ENCODE data around the gene WBP2.
"Not testable (repeated sequence)": the region's sequence is repeated elsewhere in the genome, so short reads cannot be mapped to it uniquely, and the experiment has no call there.

The WBP2 gene

DNA sequence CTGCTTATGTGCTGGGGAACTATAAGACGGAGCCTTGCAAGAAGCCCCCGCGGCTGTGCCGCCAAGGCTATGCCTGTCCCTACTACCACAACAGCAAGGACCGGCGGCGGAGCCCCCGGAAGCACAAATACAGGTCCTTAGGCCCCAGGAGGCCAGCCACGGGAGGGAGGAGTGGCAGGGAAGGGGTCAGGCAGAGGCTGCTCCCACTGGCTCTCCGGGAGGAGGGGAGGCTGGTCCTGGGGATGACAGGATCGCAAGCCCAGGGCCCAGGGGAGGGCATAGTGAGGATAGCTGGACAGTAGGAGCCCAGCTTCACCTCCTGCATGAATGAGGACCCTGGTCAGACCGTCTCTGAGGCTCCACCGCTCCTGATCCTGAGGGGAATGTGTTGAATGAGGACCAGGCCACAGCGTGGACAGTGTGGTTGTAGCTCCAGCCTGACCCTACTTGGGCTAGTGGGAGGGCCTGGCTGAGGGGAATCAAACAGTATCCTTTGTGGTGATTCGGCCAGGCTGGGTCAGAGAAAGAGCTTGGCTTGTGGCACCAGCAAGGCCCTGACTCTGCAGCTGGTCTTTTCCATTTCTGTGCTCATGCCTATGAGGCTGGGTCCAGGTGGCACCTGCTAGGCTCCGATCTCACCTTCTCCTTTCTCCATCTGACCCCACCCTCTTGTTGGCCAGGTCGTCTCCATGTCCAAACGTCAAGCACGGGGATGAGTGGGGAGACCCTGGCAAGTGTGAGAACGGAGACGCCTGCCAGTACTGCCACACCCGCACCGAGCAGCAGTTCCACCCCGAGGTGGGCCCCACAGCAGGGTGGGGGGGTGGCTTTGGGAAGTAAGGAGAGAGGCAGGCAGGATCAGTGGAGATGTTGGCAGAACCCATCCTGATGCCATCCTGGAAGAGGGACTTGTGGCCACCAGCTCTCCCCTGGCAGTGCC is 41.8 kb downstream of the WBP2 start:
- peak; percentile 32 for DNase-seq (ENCODE audit: low spot score)

DNA sequence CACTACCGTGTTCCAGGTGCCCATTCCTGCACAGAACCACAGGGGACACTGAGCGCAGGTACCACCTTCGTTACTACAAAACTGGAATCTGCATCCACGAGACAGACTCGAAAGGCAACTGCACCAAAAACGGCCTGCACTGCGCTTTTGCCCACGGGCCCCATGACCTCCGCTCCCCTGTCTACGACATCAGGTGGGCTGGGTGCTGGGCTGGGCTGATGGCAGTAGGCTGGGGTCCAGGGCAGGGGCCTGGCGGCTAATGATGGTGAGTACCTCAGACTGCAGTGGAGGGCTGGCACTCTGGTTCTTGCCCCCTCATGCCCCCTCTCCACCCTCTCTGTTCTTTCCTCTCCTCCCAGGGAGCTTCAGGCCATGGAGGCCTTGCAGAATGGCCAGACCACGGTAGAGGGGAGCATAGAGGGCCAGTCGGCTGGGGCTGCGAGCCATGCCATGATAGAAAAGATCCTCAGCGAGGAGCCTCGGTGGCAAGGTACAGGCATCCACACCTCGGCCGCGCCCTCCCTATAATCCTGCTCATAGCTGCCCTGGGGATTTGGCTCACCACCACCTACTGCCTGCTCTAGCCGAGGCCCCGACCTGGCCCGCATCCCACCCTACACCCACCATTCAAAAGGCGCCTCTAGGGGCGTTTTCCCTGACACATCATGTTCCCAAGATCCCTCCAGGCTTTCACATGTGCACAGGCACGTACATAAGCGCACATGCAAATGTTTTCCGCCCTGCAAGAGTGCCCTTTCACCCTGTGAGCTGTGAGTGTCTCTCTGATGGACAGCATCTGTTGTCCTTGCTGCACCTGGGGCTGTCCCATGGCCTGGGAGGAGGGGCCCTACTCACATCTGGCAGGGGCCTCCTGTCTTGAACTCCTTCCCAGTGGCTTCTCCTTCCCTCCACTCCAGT is 42.8 kb downstream of the WBP2 start:
- no peak for DNase-seq (ENCODE audit: low spot score)

DNA sequence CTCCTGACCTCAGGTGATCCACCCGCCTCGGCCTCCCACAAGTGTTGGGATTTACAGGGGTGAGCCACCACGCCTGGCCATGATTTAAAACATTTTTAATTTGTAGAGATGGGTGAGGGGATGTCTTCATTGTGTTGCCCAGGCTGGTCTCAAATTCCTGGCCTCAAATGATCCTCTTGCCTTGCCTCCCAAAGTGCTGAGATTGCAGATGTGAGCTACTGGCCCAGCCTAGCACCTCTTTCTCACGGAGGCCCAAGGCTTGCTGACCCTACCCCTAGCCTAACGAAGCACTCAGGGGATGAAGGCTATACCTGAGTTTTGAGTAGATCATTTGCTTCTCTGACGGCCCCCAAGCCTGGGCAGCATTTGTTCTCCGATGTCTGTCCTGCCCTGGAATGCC is 44.0 kb downstream of the WBP2 start:
- no peak for DNase-seq (ENCODE audit: low spot score)

DNA sequence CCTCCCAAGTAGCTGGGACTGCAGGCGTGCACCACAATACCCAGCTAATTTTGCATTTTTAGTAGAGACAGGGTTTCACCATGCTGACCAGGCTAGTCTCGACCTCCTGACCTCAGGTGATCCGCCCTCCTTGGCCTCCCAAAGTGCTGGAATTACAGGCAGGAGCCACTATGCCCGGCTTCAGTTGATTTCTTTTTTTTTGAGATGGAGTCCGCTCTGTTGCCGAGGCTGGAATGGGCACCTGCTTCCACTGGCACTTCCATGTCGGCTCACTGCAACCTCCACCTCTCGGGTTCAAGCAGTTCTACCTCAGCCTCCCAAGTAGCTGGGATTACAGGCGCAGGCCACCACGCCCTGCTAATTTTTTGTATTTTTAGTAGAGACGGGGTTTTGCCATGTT is 44.4 kb downstream of the WBP2 start:
- not testable (repeated sequence) for DNase-seq (ENCODE audit: low spot score)

DNA sequence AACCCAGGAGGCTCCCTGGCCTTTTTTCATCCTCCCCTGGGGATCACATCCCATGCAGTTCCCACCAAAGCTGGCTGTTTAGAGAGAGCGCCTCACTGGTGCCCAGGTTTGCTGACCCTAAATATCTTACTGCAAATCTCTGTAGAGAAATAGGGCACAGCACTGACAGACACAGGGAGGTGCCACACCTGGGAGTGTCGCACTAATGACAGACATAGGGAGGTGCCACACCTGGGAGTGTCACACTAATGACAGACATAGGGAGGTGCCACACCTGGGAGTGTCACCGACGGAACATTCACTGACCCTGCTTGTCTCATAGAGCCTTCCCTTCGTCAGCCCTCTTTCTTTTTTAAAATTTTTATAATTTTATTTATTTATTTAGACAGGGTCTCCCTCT is 44.9 kb downstream of the WBP2 start:
- no peak for DNase-seq (ENCODE audit: low spot score)

DNA sequence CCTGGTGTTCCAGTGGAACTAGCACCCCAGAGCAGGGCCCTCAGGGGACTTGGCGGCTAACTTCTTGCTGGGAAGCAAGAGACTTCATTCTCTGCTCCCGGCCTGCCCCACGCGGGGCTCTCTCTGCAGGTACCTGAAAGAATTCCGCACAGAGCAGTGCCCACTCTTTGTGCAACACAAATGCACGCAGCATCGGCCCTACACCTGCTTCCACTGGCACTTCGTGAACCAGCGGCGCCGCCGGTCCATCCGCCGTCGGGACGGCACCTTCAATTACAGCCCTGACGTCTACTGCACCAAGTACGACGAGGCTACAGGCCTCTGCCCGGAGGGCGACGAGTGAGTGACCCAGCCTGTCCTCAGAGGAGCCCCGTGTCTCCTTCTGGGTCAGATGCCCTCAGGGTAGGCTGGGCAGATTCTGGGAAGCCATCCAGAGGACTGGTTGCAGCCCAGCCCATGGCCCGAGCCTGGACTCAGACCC is 45.5 kb downstream of the WBP2 start:
- DNase-seq (ENCODE audit: low spot score) = peak; percentile 38

DNA sequence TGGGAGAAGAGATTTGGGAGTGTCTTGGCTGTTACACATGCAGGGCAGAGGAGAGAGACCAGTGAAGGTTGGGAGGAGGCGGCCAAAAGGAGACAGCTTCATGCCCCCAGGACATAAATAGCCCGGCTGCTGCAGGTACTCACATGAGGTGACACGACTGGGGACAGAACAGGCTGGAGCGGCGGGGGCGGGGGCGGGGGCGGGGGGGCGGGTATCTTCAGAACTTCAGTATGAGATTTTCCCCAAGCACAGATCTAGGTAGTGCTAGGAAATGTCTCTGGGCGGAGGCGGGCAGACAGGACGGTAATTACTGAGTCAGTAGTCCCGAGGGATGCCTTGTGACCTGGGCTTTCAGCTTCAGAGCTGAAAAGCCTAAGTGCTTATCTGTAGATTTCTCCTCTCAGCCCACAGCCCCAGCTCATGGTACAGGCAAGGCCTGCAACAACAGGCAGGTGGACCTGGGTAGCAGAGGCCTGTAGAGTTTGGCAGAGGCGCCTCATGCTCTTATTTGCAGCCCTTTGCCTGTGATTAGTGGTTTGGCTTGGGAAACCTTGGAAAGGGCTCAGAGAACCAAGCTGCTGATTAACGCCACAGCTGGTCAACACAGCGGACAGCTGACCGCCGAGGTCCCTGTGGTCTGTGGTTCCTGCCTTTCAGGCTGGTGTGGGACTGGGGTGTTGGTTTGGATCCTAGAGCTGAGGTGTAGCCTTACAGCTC is 46.1 kb downstream of the WBP2 start:
- DNase-seq (ENCODE audit: low spot score) = peak; percentile 89

DNA sequence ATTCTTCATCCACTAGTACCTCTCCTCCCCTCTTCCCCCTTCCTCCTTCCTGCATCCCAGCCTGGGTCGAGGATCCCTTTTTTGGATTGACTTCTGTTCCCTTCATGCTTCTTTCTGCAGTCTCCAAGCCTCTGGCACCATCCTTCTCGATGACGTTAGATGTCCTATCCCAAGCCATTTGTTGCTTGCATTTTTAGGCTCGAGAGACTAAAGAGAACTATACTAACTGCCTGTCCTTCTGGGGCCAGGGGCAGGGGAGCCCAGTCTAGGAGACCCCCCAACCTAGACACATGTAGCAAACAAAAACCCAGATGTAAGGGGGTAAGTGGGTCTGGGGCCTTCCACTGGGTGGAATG is 46.6 kb downstream of the WBP2 start:
- DNase-seq (ENCODE audit: low spot score) = no peak

DNA sequence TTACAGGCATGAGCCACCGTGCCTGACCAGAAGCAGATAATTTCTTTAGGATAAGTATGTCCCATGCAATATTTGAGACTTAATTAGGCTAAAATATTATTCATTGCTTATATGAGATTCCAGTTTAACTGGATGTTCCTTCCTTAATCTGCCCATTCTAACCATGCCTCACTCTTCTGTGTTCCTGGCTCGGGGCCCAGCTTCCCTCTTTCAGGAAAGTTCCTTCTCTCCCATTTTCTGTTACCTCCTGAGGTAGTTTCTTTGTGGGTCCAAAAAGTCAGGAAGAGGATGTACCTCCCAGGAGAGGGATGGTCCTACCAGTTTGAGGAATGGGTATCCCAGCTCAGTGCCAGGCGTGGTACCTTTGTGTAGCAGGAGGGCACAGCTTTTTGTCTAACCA is 47.3 kb downstream of the WBP2 start:
- DNase-seq (ENCODE audit: low spot score) = no peak

DNA sequence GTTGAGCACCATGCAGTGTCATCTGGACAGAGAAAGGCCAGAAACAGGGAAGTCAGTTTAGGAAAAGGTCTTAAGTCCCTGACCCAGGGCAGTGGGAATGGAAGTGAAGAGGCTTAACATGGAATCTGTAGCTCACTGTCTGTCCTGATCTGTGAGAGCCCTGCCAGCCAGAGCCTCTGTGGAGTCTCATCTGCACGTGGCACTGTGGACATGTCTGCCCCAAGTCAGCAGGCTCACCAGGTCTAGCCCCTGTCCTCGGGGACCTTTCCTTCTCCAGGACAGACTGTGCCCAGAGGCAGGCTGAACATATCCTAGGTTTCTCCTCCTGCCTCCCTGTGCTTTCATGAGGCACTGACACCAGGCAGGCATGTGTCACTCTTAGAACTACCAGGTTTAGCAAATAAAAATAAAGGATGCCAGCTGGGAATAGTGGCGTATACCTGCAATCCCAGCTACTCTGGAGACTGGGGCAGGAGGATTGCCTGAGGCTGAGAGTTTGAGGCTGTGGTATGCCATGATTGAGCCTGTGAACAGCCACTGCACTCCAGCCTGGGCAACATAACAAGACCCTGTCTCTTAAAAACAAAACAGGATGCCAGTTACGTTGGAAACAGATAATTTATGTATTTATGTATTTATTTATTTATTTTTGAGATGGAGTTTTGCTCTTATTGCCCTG is 48.2 kb downstream of the WBP2 start:
- peak; percentile 32 for DNase-seq (ENCODE audit: low spot score)

DNA sequence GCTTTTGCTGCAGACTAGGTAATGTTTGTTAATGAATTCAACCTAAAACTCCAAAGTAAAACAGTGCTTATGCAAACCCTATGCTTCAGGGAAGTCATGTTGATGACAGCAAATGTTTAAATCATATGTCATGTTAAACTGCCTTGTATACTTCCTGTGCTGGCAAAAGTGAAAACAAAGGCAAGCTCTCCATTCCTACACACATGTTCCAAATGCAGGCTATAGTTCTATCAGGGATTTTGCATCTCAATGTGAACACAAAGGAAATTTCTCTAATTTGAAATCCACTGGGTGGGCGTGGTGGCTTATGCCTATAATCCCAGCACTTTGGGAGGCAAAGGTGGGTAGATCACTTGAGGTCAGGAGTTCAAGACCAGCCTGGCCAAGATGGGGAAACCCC is 51.3 kb downstream of the WBP2 start:
- DNase-seq (ENCODE audit: low spot score) = no peak

DNA sequence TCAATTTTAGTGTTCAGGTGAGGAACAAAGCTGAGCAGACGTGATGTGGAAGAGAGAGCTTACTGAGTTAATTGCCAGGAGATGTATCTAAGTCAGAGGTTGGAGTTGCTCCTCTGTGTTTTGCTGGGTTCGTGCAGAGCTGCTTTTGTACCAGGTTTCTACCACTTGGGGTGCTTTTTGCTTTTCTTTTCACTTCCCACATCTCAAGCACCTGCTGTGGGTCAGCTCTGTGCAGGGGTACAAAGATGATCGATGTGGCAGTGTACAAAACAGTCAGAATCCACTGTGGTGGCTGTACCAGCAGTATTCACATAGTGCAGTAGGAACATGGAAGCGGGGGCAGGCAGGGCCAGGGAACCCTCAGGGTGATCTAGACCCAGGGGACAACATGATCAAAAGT is 55.7 kb downstream of the WBP2 start:
- DNase-seq (ENCODE audit: low spot score) = no peak

DNA sequence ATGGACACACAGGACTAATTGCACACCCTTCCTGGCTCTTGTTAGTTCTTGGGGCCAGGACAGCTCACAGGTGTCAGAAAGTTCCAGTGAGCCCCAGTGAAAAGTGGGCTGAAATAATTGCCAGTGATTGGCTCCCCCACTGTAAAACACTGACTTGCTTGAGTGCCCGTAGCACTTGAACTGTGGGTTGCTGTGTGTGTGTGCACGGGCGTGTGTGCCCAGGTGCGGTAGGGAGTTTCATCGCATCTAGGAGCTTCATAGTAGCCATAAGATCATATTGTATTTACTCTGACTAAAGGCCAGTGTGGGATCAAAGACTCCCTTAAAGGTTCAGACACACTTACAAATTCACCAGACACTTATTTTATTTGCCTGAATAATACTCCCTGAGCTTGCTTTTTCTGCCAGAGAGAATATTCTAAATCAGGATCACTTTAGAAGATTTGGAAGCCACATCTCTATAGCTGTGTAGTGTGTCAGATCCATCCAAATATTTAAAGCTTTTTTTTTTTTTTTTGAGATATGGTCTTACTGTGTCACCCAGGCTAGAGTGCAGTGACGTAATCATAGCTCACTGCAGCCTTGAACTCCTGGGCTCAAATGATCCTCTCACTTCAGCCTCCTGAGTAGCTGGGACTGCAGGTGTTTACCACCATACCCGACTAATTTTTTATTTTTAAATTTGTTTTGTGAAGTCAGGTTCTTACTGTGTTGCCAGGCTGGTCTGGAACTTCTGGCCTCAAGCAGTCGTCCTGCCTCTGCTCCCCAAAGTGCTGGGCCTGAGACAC is 59.1 kb downstream of the WBP2 start:
- DNase-seq (ENCODE audit: low spot score) = no peak
